A204.1 (cell line): ENCODE data around the gene DAZ1.
"Not testable (repeated sequence)": the region's sequence is repeated elsewhere in the genome, so short reads cannot be mapped to it uniquely, and the experiment has no call there.

Experiments used
- FAIRE-seq: peaks from 2 replicates; lab custom pipeline; 2012; peaks lifted over from hg19 to GRCh38; lab: Jason Lieb, UNC

Gene DAZ1, protein sequence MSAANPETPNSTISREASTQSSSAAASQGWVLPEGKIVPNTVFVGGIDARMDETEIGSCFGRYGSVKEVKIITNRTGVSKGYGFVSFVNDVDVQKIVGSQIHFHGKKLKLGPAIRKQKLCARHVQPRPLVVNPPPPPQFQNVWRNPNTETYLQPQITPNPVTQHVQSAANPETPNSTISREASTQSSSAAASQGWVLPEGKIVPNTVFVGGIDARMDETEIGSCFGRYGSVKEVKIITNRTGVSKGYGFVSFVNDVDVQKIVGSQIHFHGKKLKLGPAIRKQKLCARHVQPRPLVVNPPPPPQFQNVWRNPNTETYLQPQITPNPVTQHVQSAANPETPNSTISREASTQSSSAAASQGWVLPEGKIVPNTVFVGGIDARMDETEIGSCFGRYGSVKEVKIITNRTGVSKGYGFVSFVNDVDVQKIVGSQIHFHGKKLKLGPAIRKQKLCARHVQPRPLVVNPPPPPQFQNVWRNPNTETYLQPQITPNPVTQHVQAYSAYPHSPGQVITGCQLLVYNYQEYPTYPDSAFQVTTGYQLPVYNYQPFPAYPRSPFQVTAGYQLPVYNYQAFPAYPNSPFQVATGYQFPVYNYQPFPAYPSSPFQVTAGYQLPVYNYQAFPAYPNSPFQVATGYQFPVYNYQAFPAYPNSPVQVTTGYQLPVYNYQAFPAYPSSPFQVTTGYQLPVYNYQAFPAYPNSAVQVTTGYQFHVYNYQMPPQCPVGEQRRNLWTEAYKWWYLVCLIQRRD

DNA sequence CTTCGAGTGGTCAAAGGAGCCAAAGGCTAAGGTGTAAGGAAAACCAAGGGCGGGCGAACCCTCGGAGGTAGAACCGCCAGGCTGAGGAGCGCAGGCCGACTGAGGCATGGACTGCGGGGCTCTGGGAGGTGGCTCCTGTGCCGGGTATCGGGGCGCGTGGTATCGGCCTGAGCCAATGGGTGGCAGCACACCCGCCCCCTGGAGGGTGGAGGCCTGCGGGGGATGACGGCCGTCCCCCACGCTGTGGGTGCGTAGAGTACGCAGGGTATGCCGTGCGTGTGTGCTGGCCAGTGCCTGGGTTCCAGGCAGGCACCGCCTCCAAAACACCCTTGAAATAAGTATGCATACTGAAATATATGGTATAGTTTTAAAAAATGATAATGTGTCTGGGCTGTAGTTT lies at the start of gene DAZ1:
Gene DAZ1 (minus strand): TSS at position 101 of the 400 bp plus-strand sequence. CDS start 208 bp downstream, outside the sequence.
- FAIRE-seq: not testable (repeated sequence)

DNA sequence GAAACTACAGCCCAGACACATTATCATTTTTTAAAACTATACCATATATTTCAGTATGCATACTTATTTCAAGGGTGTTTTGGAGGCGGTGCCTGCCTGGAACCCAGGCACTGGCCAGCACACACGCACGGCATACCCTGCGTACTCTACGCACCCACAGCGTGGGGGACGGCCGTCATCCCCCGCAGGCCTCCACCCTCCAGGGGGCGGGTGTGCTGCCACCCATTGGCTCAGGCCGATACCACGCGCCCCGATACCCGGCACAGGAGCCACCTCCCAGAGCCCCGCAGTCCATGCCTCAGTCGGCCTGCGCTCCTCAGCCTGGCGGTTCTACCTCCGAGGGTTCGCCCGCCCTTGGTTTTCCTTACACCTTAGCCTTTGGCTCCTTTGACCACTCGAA lies 20.4 kb upstream of the DAZ1 start, which contains the start of gene DAZ2:
Gene DAZ2 (plus strand): TSS at position 301 of the 400 bp plus-strand sequence. CDS start 208 bp downstream, outside the sequence.
- not testable (repeated sequence) for FAIRE-seq

DNA sequence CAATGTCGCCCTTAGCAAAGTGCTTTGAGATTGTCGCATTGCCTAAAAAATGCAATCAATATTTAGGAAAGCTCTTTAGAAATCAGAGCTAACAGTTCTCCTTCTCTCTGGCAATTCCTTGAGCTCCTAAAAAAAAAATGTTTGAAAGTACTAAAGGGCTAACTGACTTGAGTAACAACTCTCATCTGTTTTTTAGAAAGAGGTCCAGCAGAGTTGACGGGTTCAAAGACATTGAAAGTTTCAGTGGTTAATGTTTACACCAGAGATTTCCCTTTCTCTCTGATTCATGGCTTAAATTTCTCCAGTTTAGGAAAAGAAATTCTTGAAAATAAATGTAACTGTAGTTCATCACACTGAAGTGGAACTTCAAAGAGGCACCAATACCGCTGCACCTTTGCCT lies 11.9 kb upstream of the DAZ1 start:
- not testable (repeated sequence) for FAIRE-seq

DNA sequence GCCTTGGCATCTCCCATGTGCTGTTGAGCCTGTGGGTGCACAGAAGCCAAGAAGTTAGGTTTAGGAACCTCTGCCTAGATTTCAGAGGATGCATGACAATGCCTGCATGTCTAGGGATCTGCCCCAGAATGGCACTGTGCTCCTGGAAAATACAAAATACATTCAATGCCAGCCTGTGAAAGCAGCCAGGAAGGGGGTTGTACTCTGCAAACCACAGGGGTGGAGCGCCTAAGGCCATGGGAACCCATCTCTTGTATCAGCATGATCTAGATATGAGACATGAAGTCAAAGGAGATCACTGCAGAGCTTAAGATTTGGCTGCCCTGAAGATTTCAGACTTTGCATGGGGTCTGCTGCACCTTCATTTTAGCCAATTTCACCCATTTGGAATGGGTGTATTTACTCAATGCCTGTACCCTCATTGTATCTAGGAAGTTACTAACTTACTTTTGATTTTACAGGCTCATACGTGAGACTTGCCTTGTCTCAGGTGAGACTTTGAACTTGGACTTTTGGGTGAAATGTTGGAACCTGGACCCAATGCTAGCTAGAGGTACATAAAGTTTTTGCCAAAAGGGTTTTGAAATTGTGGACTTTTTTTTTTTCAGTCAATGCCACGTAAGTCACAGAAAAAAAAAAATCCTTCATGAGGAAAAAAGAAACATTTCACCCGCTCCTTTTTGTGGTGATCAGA lies 11.1 kb upstream of the DAZ1 start:
- FAIRE-seq: not testable (repeated sequence)

DNA sequence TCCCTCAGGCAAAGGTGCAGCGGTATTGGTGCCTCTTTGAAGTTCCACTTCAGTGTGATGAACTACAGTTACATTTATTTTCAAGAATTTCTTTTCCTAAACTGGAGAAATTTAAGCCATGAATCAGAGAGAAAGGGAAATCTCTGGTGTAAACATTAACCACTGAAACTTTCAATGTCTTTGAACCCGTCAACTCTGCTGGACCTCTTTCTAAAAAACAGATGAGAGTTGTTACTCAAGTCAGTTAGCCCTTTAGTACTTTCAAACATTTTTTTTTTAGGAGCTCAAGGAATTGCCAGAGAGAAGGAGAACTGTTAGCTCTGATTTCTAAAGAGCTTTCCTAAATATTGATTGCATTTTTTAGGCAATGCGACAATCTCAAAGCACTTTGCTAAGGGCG lies 8.6 kb upstream of the DAZ1 start:
- FAIRE-seq: not testable (repeated sequence)
